PFSK-1 (cell line): ENCODE measurements around the gene TOX2.

Experiments used
- FOXP2 ChIP-seq: optimal IDR thresholded peaks from 2 replicates; pipeline ENCODE3; 2011; ENCODE audit warnings: borderline replicate concordance, control low read depth, inconsistent platforms; ENCODE audit not compliant: insufficient read depth; ENCODE audit errors: extremely low read length, extremely low read depth
- POLR2AphosphoS5 ChIP-seq: IDR thresholded peaks from 2 replicates; pipeline ENCODE4 v1.6.1; 2012; ENCODE audit warnings: low read depth, mild to moderate bottlenecking, control low read depth, low read length, moderate library complexity
- SIN3A ChIP-seq: IDR thresholded peaks from 2 replicates; pipeline ENCODE4 v1.6.1; 2012; ENCODE audit warnings: mild to moderate bottlenecking, low read length, moderate library complexity, borderline replicate concordance; ENCODE audit not compliant: insufficient read depth
- TAF1 ChIP-seq: IDR thresholded peaks from 2 replicates; pipeline ENCODE4 v1.6.1; 2012; ENCODE audit warnings: low read length, control low read depth, borderline replicate concordance; ENCODE audit not compliant: insufficient read depth
- TF ChIP-seq, protein P1 (sequence below), 2 experiments: IDR thresholded peaks; 2 replicates each; pipeline versions ENCODE4 v1.6.1 to v1.8.0; 2011 to 2012; ENCODE audit warnings: low read depth in 2 of 2, low read length in 2 of 2, control low read depth in 1 of 2, inconsistent platforms in 1 of 2, mild to moderate bottlenecking in 1 of 2, moderate library complexity in 1 of 2; ENCODE audit not compliant: insufficient read depth in 1 of 2

TOX2 gene

DNA sequence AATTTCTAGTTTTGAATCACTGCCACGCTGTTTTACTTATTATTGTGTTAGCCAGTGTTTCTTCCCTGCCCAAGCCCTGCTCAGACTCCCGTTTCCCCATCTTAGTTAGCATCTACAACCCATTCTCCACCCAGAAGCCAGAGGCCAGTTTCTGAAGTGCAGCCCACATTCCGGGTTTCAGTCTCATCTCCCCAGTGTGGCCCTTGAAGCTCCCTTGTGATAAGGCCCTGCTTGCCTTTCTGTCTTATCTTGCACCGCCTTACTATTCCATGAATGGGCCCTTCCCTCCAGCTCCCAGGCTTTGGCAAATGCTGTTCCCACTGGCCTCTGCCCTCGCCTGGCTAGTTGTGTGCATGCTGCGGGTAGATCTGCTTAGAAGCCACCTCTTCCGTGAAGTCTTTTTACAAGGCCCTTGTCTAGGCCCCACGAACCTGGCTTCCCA, 41.1 kb downstream of the TOX2 start:
- TF ChIP-seq, protein P1, sequence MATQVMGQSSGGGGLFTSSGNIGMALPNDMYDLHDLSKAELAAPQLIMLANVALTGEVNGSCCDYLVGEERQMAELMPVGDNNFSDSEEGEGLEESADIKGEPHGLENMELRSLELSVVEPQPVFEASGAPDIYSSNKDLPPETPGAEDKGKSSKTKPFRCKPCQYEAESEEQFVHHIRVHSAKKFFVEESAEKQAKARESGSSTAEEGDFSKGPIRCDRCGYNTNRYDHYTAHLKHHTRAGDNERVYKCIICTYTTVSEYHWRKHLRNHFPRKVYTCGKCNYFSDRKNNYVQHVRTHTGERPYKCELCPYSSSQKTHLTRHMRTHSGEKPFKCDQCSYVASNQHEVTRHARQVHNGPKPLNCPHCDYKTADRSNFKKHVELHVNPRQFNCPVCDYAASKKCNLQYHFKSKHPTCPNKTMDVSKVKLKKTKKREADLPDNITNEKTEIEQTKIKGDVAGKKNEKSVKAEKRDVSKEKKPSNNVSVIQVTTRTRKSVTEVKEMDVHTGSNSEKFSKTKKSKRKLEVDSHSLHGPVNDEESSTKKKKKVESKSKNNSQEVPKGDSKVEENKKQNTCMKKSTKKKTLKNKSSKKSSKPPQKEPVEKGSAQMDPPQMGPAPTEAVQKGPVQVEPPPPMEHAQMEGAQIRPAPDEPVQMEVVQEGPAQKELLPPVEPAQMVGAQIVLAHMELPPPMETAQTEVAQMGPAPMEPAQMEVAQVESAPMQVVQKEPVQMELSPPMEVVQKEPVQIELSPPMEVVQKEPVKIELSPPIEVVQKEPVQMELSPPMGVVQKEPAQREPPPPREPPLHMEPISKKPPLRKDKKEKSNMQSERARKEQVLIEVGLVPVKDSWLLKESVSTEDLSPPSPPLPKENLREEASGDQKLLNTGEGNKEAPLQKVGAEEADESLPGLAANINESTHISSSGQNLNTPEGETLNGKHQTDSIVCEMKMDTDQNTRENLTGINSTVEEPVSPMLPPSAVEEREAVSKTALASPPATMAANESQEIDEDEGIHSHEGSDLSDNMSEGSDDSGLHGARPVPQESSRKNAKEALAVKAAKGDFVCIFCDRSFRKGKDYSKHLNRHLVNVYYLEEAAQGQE (IDR thresholded peaks at IDR 0.05; ENCODE audit: insufficient read depth in 1 of 2, low read depth in 2 of 2, low read length in 2 of 2): no peak
- TF ChIP-seq TAF1: no peak
- no peak for TF ChIP-seq POLR2AphosphoS5
- TF ChIP-seq FOXP2: no peak
- no peak for TF ChIP-seq SIN3A

DNA sequence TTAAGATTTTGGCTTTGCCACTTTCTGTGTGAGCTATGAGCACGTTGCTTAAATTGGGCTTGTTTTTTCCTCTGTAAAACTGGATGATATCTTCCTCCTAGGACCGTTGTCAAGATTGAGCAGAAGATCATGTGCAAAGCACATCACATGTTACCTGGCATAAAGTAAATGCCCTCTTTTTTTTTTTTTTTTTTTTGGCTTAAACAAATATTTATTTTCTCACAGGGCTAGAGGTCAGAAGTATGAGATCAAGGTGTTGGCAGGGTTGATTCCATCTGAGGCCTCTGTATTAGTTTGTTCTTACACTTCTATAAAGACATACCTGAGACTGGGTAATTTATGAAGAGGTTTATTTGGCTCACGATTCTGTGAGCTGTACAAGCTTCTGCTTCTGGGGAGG, 42.7 kb downstream of the TOX2 start:
- TF ChIP-seq SIN3A (no peak), TAF1 (no peak), FOXP2 (no peak), POLR2AphosphoS5 (no peak)
- TF ChIP-seq, protein P1 (IDR thresholded peaks at IDR 0.05; ENCODE audit: insufficient read depth in 1 of 2, low read depth in 2 of 2, low read length in 2 of 2): no peak

DNA sequence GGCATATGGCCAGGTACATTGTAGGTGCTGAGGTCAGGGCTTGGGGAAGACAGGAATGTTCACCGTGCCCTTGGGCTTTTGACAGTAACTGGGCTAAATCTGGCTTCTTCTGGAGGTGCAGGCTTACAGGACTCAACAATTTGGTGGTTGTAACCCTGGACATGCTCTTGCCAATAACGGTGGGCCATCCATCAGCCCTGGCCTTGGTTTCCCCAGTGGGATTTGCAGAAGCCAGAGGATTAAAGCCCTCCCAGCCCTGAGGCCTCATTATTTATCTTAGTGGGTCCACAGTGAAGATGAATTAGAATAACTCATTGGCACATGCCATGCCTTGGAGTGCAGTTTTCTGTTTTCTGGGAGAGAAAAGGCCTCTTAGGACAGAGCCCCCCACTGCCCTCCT, 44.0 kb downstream of the TOX2 start:
- TF ChIP-seq POLR2AphosphoS5 (no peak), SIN3A (no peak), FOXP2 (no peak), TAF1 (no peak)
- TF ChIP-seq, protein P1 (IDR thresholded peaks at IDR 0.05; ENCODE audit: insufficient read depth in 1 of 2, low read depth in 2 of 2, low read length in 2 of 2): no peak

DNA sequence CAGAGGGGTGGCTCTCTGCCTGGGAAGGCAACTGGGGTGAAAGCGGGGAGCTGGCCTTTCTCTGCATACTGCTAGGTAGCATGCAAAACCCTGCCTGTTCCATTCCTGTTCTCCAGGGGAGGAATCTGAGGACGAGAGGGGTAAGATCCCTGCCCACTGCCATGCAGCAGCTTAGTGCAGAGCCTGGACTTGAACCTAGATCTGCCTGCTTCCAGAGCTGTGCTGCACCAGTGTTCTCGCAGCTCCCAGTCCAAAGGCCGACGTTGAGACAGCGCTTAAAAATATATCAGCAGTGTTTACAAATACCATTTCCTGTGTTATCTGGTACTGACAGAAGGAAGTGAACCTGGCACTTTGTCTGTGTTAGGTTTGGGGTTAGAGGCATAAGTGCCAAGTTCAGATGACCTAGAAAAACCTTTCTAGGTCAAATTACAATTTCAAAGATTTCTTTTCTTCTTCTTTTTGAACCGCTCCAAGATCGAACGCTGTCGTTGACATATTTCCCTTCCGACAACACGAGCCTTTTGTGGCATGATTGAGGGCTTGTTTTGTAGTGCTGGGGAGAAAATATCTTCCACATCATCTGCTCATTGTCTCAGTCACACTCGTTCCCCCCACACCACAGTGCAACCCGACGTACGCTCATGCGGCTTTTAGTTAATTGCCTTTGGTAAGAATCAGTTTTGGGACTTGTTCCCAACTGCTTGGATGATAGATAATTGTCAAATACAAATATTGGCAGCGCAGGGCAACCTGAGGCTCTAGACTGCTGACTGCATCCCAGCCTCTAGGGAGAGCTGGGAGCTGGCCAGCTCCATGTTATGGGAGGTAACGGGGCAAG, 44.6 kb downstream of the TOX2 start:
- TF ChIP-seq, protein P1 (IDR thresholded peaks at IDR 0.05; ENCODE audit: insufficient read depth in 1 of 2, low read depth in 2 of 2, low read length in 2 of 2): peak in 1 of 2 experiments; percentile 47; a peak in 1 of 4 replicates
- TF ChIP-seq FOXP2: no peak

- TF ChIP-seq TAF1 (no peak), POLR2AphosphoS5 (no peak), FOXP2 (no peak), SIN3A (no peak)
- TF ChIP-seq, protein P1 (IDR thresholded peaks at IDR 0.05; ENCODE audit: insufficient read depth in 1 of 2, low read depth in 2 of 2, low read length in 2 of 2): no peak
Measured at GRCh38 chr20:43959920-43960227, 45.2 kb downstream of the TOX2 start.
